ES-I3 (cell line): ENCODE results near the gene TEX13D.

Source experiments
- H3K36me3 ChIP-seq: 2 replicates; pipeline ENCODE4 v1.6.1; 2013; ENCODE audit warnings: mild to moderate bottlenecking, low read length, control low read depth, moderate library complexity; ENCODE audit not compliant: insufficient read depth
- H3K4me1 ChIP-seq: 2 replicates; pipeline ENCODE4 v1.6.1; 2013; ENCODE audit warnings: mild to moderate bottlenecking, control low read depth, low read length; ENCODE audit not compliant: insufficient read depth
- H3K9ac ChIP-seq: 2 replicates; pipeline ENCODE4 v1.6.1; 2013; ENCODE audit warnings: low read depth, mild to moderate bottlenecking, low read length, moderate library complexity
- H3K9me3 ChIP-seq: 2 replicates; pipeline ENCODE4 v1.6.1; 2013; ENCODE audit warnings: mild to moderate bottlenecking, low read length, moderate library complexity; ENCODE audit not compliant: control insufficient read depth, insufficient read depth

TEX13D gene

GRCh38 chrX:124342174-124342867 is 9.9 kb downstream of the TEX13D start:
- Histone ChIP-seq H3K9ac (no peak overlapping the region), H3K4me1 (peaks cover 4% of the 10 kb centered on the region), H3K9me3 (no peaks in the 10 kb centered on the region), H3K36me3 (no peaks in the 10 kb centered on the region)

GRCh38 chrX:124343016-124343415 is 10.6 kb downstream of the TEX13D start:
- no peaks in the 10 kb centered on the region for H3K36me3 ChIP-seq
- H3K4me1 ChIP-seq: peaks cover 11% of the 10 kb centered on the region
- H3K9me3 ChIP-seq: no peaks in the 10 kb centered on the region
- H3K9ac ChIP-seq: no peak overlapping the region

- peaks cover 11% of the 10 kb centered on the region for H3K4me1 ChIP-seq
- H3K9ac ChIP-seq: no peak overlapping the region
- H3K9me3 ChIP-seq: no peaks in the 10 kb centered on the region
- H3K36me3 ChIP-seq: no peaks in the 10 kb centered on the region
Observed at GRCh38 chrX:124344246-124344645, 11.8 kb downstream of the TEX13D start.

GRCh38 chrX:124346117-124346876 is 13.8 kb downstream of the TEX13D start, which contains the start of gene SH2D1A:
Gene SH2D1A, plus strand, starts transcription at chrX:124346563. Its CDS starts 80 bp downstream, at chrX:124346643.
- Histone ChIP-seq H3K4me1 (peaks cover 11% of the 10 kb centered on the region), H3K9me3 (no peaks in the 10 kb centered on the region), H3K36me3 (no peaks in the 10 kb centered on the region), H3K9ac (no peak within 1 kb of the TSS)

GRCh38 chrX:124346877-124347241 is 14.4 kb downstream of the TEX13D start:
- H3K9me3 ChIP-seq: no peaks in the 10 kb centered on the region
- no peaks in the 10 kb centered on the region for H3K36me3 ChIP-seq
- no peak overlapping the region for H3K9ac ChIP-seq
- H3K4me1 ChIP-seq: peaks cover 11% of the 10 kb centered on the region

- H3K9me3 ChIP-seq: no peaks in the 10 kb centered on the region
- no peaks in the 10 kb centered on the region for H3K36me3 ChIP-seq
- H3K4me1 ChIP-seq: peaks cover 11% of the 10 kb centered on the region
- no peak overlapping the region for H3K9ac ChIP-seq
Observed at GRCh38 chrX:124347242-124347641, 14.8 kb downstream of the TEX13D start.

- H3K9ac ChIP-seq: no peak overlapping the region
- peaks cover 11% of the 10 kb centered on the region for H3K4me1 ChIP-seq
- H3K9me3 ChIP-seq: no peaks in the 10 kb centered on the region
- H3K36me3 ChIP-seq: no peaks in the 10 kb centered on the region
Observed at GRCh38 chrX:124348182-124348581, 15.7 kb downstream of the TEX13D start.

GRCh38 chrX:124348885-124349453 is 16.5 kb downstream of the TEX13D start:
- H3K9me3 ChIP-seq: no peaks in the 10 kb centered on the region
- H3K36me3 ChIP-seq: no peaks in the 10 kb centered on the region
- peaks cover 11% of the 10 kb centered on the region for H3K4me1 ChIP-seq
- H3K9ac ChIP-seq: no peak overlapping the region

GRCh38 chrX:124354648-124355047 is 22.2 kb downstream of the TEX13D start:
- no peaks in the 10 kb centered on the region for H3K4me1 ChIP-seq
- H3K9me3 ChIP-seq: no peaks in the 10 kb centered on the region
- H3K36me3 ChIP-seq: no peaks in the 10 kb centered on the region
- no peak overlapping the region for H3K9ac ChIP-seq

GRCh38 chrX:124358800-124359383 is 26.4 kb downstream of the TEX13D start:
- Histone ChIP-seq H3K9ac (no peak overlapping the region), H3K36me3 (no peaks in the 10 kb centered on the region), H3K4me1 (no peaks in the 10 kb centered on the region), H3K9me3 (no peaks in the 10 kb centered on the region)

- H3K9ac ChIP-seq: no peak overlapping the region
- H3K36me3 ChIP-seq: no peaks in the 10 kb centered on the region
- H3K9me3 ChIP-seq: no peaks in the 10 kb centered on the region
- H3K4me1 ChIP-seq: no peaks in the 10 kb centered on the region
Observed at GRCh38 chrX:124362072-124362471, 29.6 kb downstream of the TEX13D start.

GRCh38 chrX:124362761-124363160 is 30.3 kb downstream of the TEX13D start:
- H3K9me3 ChIP-seq: no peaks in the 10 kb centered on the region
- H3K36me3 ChIP-seq: no peaks in the 10 kb centered on the region
- no peak overlapping the region for H3K9ac ChIP-seq
- no peaks in the 10 kb centered on the region for H3K4me1 ChIP-seq

GRCh38 chrX:124369722-124370121 is 37.3 kb downstream of the TEX13D start:
- Histone ChIP-seq H3K36me3 (no peaks in the 10 kb centered on the region), H3K4me1 (no peaks in the 10 kb centered on the region), H3K9ac (no peak overlapping the region), H3K9me3 (no peaks in the 10 kb centered on the region)

GRCh38 chrX:124373348-124373747 is 40.9 kb downstream of the TEX13D start:
- Histone ChIP-seq H3K9ac (no peak overlapping the region), H3K36me3 (no peaks in the 10 kb centered on the region), H3K9me3 (no peaks in the 10 kb centered on the region), H3K4me1 (peaks cover 3% of the 10 kb centered on the region; the same call in 1 of the 2 replicates)
